ENCODE data around the gene EXT2. TPM values are rescaled to one million over a fixed set of nuclear protein-coding genes. Genes with fewer than 3 reads are reported as not detected.

EXT2 gene
- total and polyA plus RNA-seq, 2 donors (not counting 1 experiment from before 2014, with no cell fraction given), result 114 to 177 TPM

- Histone ChIP-seq H2AFZ (ENCODE audit: low read length) (no peak overlapping the region), H3K9ac (ENCODE audit: insufficient read depth, low read length) (no peak overlapping the region), H3K27ac (ENCODE audit: insufficient read depth, low read length) (no peak overlapping the region), H4K20me1 (ENCODE audit: control insufficient read depth, extremely low read depth, insufficient read depth, low read length) (no peaks in the 10 kb centered on the region), H3K36me3 (ENCODE audit: control insufficient read depth, insufficient read depth, low read length) (no peaks in the 10 kb centered on the region), H3K27me3 (ENCODE audit: control insufficient read depth, insufficient read depth, low read length) (no peaks in the 10 kb centered on the region), H3K4me1 (ENCODE audit: control insufficient read depth, extremely low read depth, insufficient read depth, low read length) (no peaks in the 10 kb centered on the region), H3K4me2 (ENCODE audit: extremely low read depth, insufficient read depth, low read length) (no peak overlapping the region), H3K79me2 (ENCODE audit: control insufficient read depth, insufficient read depth, low read length) (no peaks in the 10 kb centered on the region), H3K4me3 (replicated peaks in 1 of 4; ENCODE audit: control extremely low read depth in 1 of 4, insufficient read depth in 1 of 4, low read depth in 3 of 4, low read length in 4 of 4) (no peak overlapping the region), H3K9me3 (ENCODE audit: control insufficient read depth, insufficient read depth, low read depth, low read length) (no peaks in the 10 kb centered on the region)
- TF ChIP-seq EZH2 (IDR thresholded peaks at IDR 0.05; ENCODE audit: low read length, missing control alignments) (no peak), CTCF (conservative IDR thresholded peaks at IDR 0.05 in 1 of 2, IDR thresholded peaks at IDR 0.05 in 1 of 2; ENCODE audit: low read depth in 1 of 2, low read length in 2 of 2) (no peak)
- no peak for DNase-seq (ENCODE audit: low read depth in 2 of 2)
These were observed 66.5 kb downstream of the EXT2 start for GRCh38 chr11:44162004-44162403.

- Histone ChIP-seq H3K27ac (ENCODE audit: insufficient read depth, low read length) (no peak overlapping the region), H3K27me3 (ENCODE audit: control insufficient read depth, insufficient read depth, low read length) (no peaks in the 10 kb centered on the region), H3K9ac (ENCODE audit: insufficient read depth, low read length) (no peak overlapping the region), H4K20me1 (ENCODE audit: control insufficient read depth, extremely low read depth, insufficient read depth, low read length) (no peaks in the 10 kb centered on the region), H2AFZ (ENCODE audit: low read length) (no peak overlapping the region), H3K36me3 (ENCODE audit: control insufficient read depth, insufficient read depth, low read length) (no peaks in the 10 kb centered on the region), H3K4me1 (ENCODE audit: control insufficient read depth, extremely low read depth, insufficient read depth, low read length) (no peaks in the 10 kb centered on the region), H3K9me3 (ENCODE audit: control insufficient read depth, insufficient read depth, low read depth, low read length) (no peaks in the 10 kb centered on the region), H3K79me2 (ENCODE audit: control insufficient read depth, insufficient read depth, low read length) (no peaks in the 10 kb centered on the region), H3K4me3 (replicated peaks in 1 of 4; ENCODE audit: control extremely low read depth in 1 of 4, insufficient read depth in 1 of 4, low read depth in 3 of 4, low read length in 4 of 4) (no peak overlapping the region), H3K4me2 (ENCODE audit: extremely low read depth, insufficient read depth, low read length) (no peak overlapping the region)
- TF ChIP-seq EZH2 (IDR thresholded peaks at IDR 0.05; ENCODE audit: low read length, missing control alignments) (no peak), CTCF (conservative IDR thresholded peaks at IDR 0.05 in 1 of 2, IDR thresholded peaks at IDR 0.05 in 1 of 2; ENCODE audit: low read depth in 1 of 2, low read length in 2 of 2) (no peak)
- DNase-seq (ENCODE audit: low read depth in 2 of 2), result no peak
These were observed 67.2 kb downstream of the EXT2 start for GRCh38 chr11:44162662-44163061.

DNA sequence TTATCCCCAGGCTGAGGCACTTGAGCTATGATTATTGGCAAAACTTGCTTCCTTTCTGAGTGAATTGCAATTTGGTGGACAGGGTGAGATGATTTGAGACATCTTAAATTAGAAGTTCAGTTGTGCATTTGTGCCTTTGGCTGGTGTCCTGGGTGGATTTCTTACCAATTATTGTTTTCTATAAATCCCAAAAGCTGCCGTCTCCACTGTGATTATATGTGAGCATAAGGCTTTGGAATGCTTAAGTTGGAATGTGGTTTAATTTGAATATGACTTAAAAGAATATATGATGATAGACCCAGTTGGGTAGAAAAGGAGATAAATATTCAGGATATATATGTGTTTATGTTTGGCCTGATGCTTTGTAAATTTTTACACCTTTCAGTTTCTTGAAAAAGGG is 70.0 kb downstream of the EXT2 start:
- Histone ChIP-seq H2AFZ (ENCODE audit: low read length) (no peak overlapping the region), H3K9me3 (ENCODE audit: control insufficient read depth, insufficient read depth, low read depth, low read length) (no peaks in the 10 kb centered on the region), H3K4me3 (replicated peaks in 1 of 4; ENCODE audit: control extremely low read depth in 1 of 4, insufficient read depth in 1 of 4, low read depth in 3 of 4, low read length in 4 of 4) (no peak overlapping the region), H3K9ac (ENCODE audit: insufficient read depth, low read length) (no peak overlapping the region), H3K27me3 (ENCODE audit: control insufficient read depth, insufficient read depth, low read length) (no peaks in the 10 kb centered on the region), H3K79me2 (ENCODE audit: control insufficient read depth, insufficient read depth, low read length) (no peaks in the 10 kb centered on the region), H3K36me3 (ENCODE audit: control insufficient read depth, insufficient read depth, low read length) (no peaks in the 10 kb centered on the region), H3K27ac (ENCODE audit: insufficient read depth, low read length) (no peak overlapping the region), H4K20me1 (ENCODE audit: control insufficient read depth, extremely low read depth, insufficient read depth, low read length) (no peaks in the 10 kb centered on the region), H3K4me2 (ENCODE audit: extremely low read depth, insufficient read depth, low read length) (no peak overlapping the region), H3K4me1 (ENCODE audit: control insufficient read depth, extremely low read depth, insufficient read depth, low read length) (no peaks in the 10 kb centered on the region)
- no peak for DNase-seq (ENCODE audit: low read depth in 2 of 2)
- TF ChIP-seq CTCF (conservative IDR thresholded peaks at IDR 0.05 in 1 of 2, IDR thresholded peaks at IDR 0.05 in 1 of 2; ENCODE audit: low read depth in 1 of 2, low read length in 2 of 2), result no peak
- TF ChIP-seq EZH2 (IDR thresholded peaks at IDR 0.05; ENCODE audit: low read length, missing control alignments), result no peak
